WTC11 (cell line): ENCODE results near the gene DENND1B. TPM values are rescaled to one million over a fixed set of nuclear protein-coding genes. Genes with fewer than 3 reads are reported as not detected.

Source experiments
- ATAC-seq: fragments of 200-7000 bp; cut with Tn5 transposase; 2 replicates; pipeline ENCODE4 v1.10.0; 2021; ENCODE audit warnings: mild to moderate bottlenecking, moderate library complexity
- CTCF ChIA-PET: fragments of 300-600 bp; sonication (Branson Sonifier 250); formaldehyde crosslinking; loops from one replicate; lab custom pipeline; 2021; ENCODE audit warnings: antibody characterized with exemption; lab: Charles Lee
- POLR2A ChIA-PET: fragments of 350-600 bp; sonication (Branson Sonifier 250); formaldehyde crosslinking; loops from one replicate; lab custom pipeline; 2021; ENCODE audit warnings: antibody characterized with exemption; lab: Charles Lee
- DNase-seq: peaks from one replicate; pipeline ENCODE4 v3.0.0; 2021; ENCODE audit warnings: low spot score
- H3K27ac Mint-ChIP-seq: 2 replicates; pipeline ENCODE4 v1.8.0; 2021; ENCODE audit warnings: mixed read lengths
- H3K27me3 Mint-ChIP-seq: 2 replicates; pipeline ENCODE4 v1.8.0; 2021; ENCODE audit warnings: low read depth, mild to moderate bottlenecking, moderate library complexity, mixed read lengths
- H3K36me3 Mint-ChIP-seq: 2 replicates; pipeline ENCODE4 v1.8.0; 2021; ENCODE audit warnings: mixed read lengths
- H3K4me1 Mint-ChIP-seq: 2 replicates; pipeline ENCODE4 v1.8.0; 2022; ENCODE audit warnings: mixed read lengths
- H3K4me3 Mint-ChIP-seq: 2 replicates; pipeline ENCODE4 v1.8.0; 2021; ENCODE audit warnings: mild to moderate bottlenecking, moderate library complexity, mixed read lengths
- H3K9me3 Mint-ChIP-seq: 2 replicates; pipeline ENCODE4 v1.8.0; 2021; ENCODE audit warnings: mixed read lengths
- E2F5 ChIP-seq: sonication (generic); formaldehyde crosslinking; IDR thresholded peaks from 2 replicates; pipeline ENCODE4 v1.8.1; 2022; ENCODE audit warnings: mild to moderate bottlenecking, moderate library complexity, missing genetic modification reagents
- ESRRA ChIP-seq: sonication (generic); formaldehyde crosslinking; IDR thresholded peaks from 2 replicates; pipeline ENCODE4 v1.8.1; 2022; ENCODE audit warnings: mild to moderate bottlenecking, missing genetic modification reagents, borderline replicate concordance
- ETV6 ChIP-seq: sonication (generic); formaldehyde crosslinking; IDR thresholded peaks from 2 replicates; pipeline ENCODE4 v1.8.1; 2022; ENCODE audit warnings: mild to moderate bottlenecking, missing genetic modification reagents
- HMGA2 ChIP-seq: fragments of 250-450 bp; sonication (Bioruptor Pico); IDR thresholded peaks from 2 replicates; pipeline ENCODE4 v1.4.0; 2021; ENCODE audit warnings: mild to moderate bottlenecking, moderate library complexity
- KAT7 ChIP-seq: sonication (generic); formaldehyde crosslinking; IDR thresholded peaks from 2 replicates; pipeline ENCODE4 v1.8.1; 2023; ENCODE audit warnings: missing genetic modification reagents, mild to moderate bottlenecking, borderline replicate concordance
- MLX ChIP-seq: sonication (generic); formaldehyde crosslinking; IDR thresholded peaks from 2 replicates; pipeline ENCODE4 v1.8.1; 2023; ENCODE audit warnings: mild to moderate bottlenecking, missing genetic modification reagents, moderate library complexity
- MYBL2 ChIP-seq: sonication (generic); formaldehyde crosslinking; IDR thresholded peaks from 2 replicates; pipeline ENCODE4 v1.8.1; 2023; ENCODE audit warnings: mild to moderate bottlenecking, moderate library complexity, missing genetic modification reagents
- NFATC4 ChIP-seq: fragments of 250-450 bp; sonication (Bioruptor Pico); IDR thresholded peaks from 2 replicates; pipeline ENCODE4 v1.9.0; 2021; ENCODE audit warnings: mild to moderate bottlenecking
- NFYB ChIP-seq: sonication (generic); formaldehyde crosslinking; conservative IDR thresholded peaks from 2 replicates; pipeline ENCODE4 v1.8.0; 2022; ENCODE audit warnings: low read depth, missing genetic modification reagents
- NR1H2 ChIP-seq: sonication (generic); formaldehyde crosslinking; IDR thresholded peaks from 2 replicates; pipeline ENCODE4 v1.9.0; 2021; ENCODE audit warnings: mild to moderate bottlenecking, moderate library complexity, missing genetic modification reagents
- NR3C1 ChIP-seq: sonication (generic); formaldehyde crosslinking; conservative IDR thresholded peaks from 2 replicates; pipeline ENCODE4 v1.8.1; 2023; ENCODE audit warnings: low read depth, mild to moderate bottlenecking, missing genetic modification reagents
- SMAD4 ChIP-seq: sonication (generic); formaldehyde crosslinking; IDR thresholded peaks from 2 replicates; pipeline ENCODE4 v1.8.0; 2022; ENCODE audit warnings: mild to moderate bottlenecking, missing genetic modification reagents
- TCF7 ChIP-seq: sonication (generic); formaldehyde crosslinking; IDR thresholded peaks from 2 replicates; pipeline ENCODE4 v1.8.0; 2022; ENCODE audit warnings: mild to moderate bottlenecking, low read depth, missing genetic modification reagents, moderate library complexity
- TEAD4 ChIP-seq: sonication (generic); formaldehyde crosslinking; IDR thresholded peaks from 2 replicates; pipeline ENCODE4 v1.8.0; 2022; ENCODE audit warnings: mild to moderate bottlenecking, missing genetic modification reagents
- ZBTB21 ChIP-seq: sonication (generic); formaldehyde crosslinking; IDR thresholded peaks from 2 replicates; pipeline ENCODE4 v1.8.1; 2023; ENCODE audit warnings: mild to moderate bottlenecking, missing genetic modification reagents, borderline replicate concordance
- ZBTB43 ChIP-seq: sonication (generic); formaldehyde crosslinking; IDR thresholded peaks from 2 replicates; pipeline ENCODE4 v1.8.1; 2023; ENCODE audit warnings: mild to moderate bottlenecking, missing genetic modification reagents
- ZNF232 ChIP-seq: sonication (generic); formaldehyde crosslinking; IDR thresholded peaks from 2 replicates; pipeline ENCODE4 v1.8.0; 2022; ENCODE audit warnings: mild to moderate bottlenecking, missing genetic modification reagents
- ZNF263 ChIP-seq: sonication (generic); formaldehyde crosslinking; IDR thresholded peaks from 2 replicates; pipeline ENCODE4 v1.8.1; 2022; ENCODE audit warnings: low read depth, mild to moderate bottlenecking, moderate library complexity, missing genetic modification reagents
- ZNF317 ChIP-seq: sonication (generic); formaldehyde crosslinking; IDR thresholded peaks from 2 replicates; pipeline ENCODE4 v1.8.1; 2023; ENCODE audit warnings: low read depth, mild to moderate bottlenecking, moderate library complexity, missing genetic modification reagents, borderline replicate concordance
- ZNF671 ChIP-seq: fragments of 250-450 bp; sonication (Bioruptor Pico); IDR thresholded peaks from 2 replicates; pipeline ENCODE4 v1.8.0; 2021; ENCODE audit warnings: mild to moderate bottlenecking
- ZSCAN18 ChIP-seq: fragments of 250-450 bp; sonication (Bioruptor Pico); IDR thresholded peaks from 2 replicates; pipeline ENCODE4 v2.1.2; 2022; ENCODE audit warnings: mild to moderate bottlenecking, moderate library complexity
- total RNA-seq: library from RNA; stranded (reverse); gene quantifications from 3 replicates; pipeline ENCODE4 v1.2.3, GENCODE V29; 2021
- TF ChIP-seq, protein P1 (sequence below): sonication (generic); formaldehyde crosslinking; IDR thresholded peaks from 2 replicates; pipeline ENCODE4 v1.8.1; 2023; ENCODE audit warnings: mild to moderate bottlenecking, missing genetic modification reagents, moderate library complexity
- TF ChIP-seq, protein P2 (sequence below): sonication (generic); formaldehyde crosslinking; IDR thresholded peaks from 2 replicates; pipeline ENCODE4 v1.8.0; 2023; ENCODE audit warnings: missing genetic modification reagents
- TF ChIP-seq, protein P3 (sequence below): sonication (generic); formaldehyde crosslinking; IDR thresholded peaks from 2 replicates; pipeline ENCODE4 v1.8.0; 2022; ENCODE audit warnings: mild to moderate bottlenecking, missing genetic modification reagents

DENND1B gene
- total RNA-seq, 1 experiment from 2014 or later, result 4.3 TPM

DNA sequence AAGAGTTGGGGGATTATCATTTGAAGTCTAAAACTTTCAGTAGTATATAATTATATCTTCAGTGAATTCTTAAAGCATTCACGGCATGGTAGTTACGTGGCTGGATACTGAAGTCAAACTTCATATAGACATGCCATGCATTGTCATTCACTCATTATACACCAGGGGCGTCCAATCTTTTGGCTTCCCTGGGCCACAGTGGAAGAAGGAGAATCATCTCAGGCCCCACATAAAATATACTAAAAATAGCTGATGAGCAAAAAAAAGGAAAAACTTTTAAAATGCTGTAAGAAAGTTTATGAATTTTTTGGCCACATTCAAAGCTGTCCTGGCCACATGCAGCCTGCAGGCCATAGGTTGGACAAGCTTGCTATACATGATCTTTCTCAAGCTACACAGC, 43.8 kb downstream of the DENND1B start:
- H3K27ac Mint-ChIP-seq, result no peak overlapping the region
- CTCF ChIA-PET, result interaction anchor here (1.0 kb wide), 1 partner anchor 16 kb away, joined by 3 read pairs; no protein-coding TSS in a partner anchor
- TF ChIP-seq ZNF263 (CRISPR knock-in tag) (no peak), TCF7 (CRISPR knock-in tag) (no peak), NFYB (CRISPR knock-in tag) (no peak), ZBTB21 (no peak)
- TF ChIP-seq, protein P1, sequence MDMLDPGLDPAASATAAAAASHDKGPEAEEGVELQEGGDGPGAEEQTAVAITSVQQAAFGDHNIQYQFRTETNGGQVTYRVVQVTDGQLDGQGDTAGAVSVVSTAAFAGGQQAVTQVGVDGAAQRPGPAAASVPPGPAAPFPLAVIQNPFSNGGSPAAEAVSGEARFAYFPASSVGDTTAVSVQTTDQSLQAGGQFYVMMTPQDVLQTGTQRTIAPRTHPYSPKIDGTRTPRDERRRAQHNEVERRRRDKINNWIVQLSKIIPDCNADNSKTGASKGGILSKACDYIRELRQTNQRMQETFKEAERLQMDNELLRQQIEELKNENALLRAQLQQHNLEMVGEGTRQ (CRISPR knock-in tag), result no peak

GRCh38 chr1:197725976-197726375, 49.3 kb downstream of the DENND1B start:
- ATAC-seq (no peak), DNase-seq (no peak)
- Mint-ChIP-seq H3K4me3 (no peak overlapping the region), H3K36me3 (peaks cover 23% of the 10 kb centered on the region), H3K9me3 (peaks cover 35% of the 10 kb centered on the region), H3K4me1 (peaks cover 17% of the 10 kb centered on the region), H3K27ac (no peak overlapping the region), H3K27me3 (no peaks in the 10 kb centered on the region)
- ChIA-PET POLR2A (no interaction called here), CTCF (no interaction called here)
- TF ChIP-seq MLX (CRISPR knock-in tag), result no peak
- TF ChIP-seq, protein P2, sequence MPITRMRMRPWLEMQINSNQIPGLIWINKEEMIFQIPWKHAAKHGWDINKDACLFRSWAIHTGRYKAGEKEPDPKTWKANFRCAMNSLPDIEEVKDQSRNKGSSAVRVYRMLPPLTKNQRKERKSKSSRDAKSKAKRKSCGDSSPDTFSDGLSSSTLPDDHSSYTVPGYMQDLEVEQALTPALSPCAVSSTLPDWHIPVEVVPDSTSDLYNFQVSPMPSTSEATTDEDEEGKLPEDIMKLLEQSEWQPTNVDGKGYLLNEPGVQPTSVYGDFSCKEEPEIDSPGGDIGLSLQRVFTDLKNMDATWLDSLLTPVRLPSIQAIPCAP, result no peak

More for the DNA sequence above, 43.8 kb downstream of the DENND1B start:
- POLR2A ChIA-PET, result no interaction called here
- H3K4me1 Mint-ChIP-seq, result peaks cover 21% of the 10 kb centered on the region
- DNase-seq (no peak), ATAC-seq (peak; percentile 65)
- H3K9me3 Mint-ChIP-seq, result peaks cover 9% of the 10 kb centered on the region
- H3K27me3 Mint-ChIP-seq, result no peaks in the 10 kb centered on the region
- H3K4me3 Mint-ChIP-seq, result no peak overlapping the region
- H3K36me3 Mint-ChIP-seq, result peaks cover 2% of the 10 kb centered on the region

- Mint-ChIP-seq H3K4me3 (no peak overlapping the region), H3K27ac (no peak overlapping the region), H3K9me3 (peaks cover 35% of the 10 kb centered on the region), H3K4me1 (peaks cover 17% of the 10 kb centered on the region), H3K27me3 (no peaks in the 10 kb centered on the region), H3K36me3 (peaks cover 23% of the 10 kb centered on the region)
- DNase-seq, result no peak
- ChIA-PET CTCF (no interaction called here), POLR2A (no interaction called here)
- no peak for ATAC-seq
- TF ChIP-seq MYBL2 (CRISPR knock-in tag) (no peak), ZNF317 (CRISPR knock-in tag) (peak; percentile 99)
These were observed 50.2 kb downstream of the DENND1B start for GRCh38 chr1:197725044-197725443.

DNA sequence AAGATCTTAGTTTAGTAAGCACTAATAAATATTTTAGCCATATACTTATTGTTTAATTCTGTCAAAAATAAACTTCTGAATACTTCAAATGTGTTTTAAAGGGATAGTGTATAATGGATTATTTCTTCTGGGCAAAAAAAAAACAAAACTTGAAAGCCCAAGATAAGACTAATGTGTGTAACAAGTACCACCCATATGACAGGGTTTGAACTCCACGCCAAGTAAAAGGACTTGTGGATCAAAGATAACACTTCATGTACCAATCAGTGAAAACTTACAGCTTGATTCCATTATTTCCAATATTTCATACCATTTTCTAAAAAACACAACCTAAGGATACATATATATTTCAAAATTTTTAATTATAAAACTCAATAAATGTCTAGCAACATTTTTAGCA, 59.5 kb downstream of the DENND1B start:
- CTCF ChIA-PET, result interaction anchor here (1.2 kb wide), 1 partner anchor 196 kb away, joined by 3 read pairs; no protein-coding TSS in a partner anchor
- Mint-ChIP-seq H3K4me3 (no peak overlapping the region), H3K9me3 (no peaks in the 10 kb centered on the region), H3K4me1 (no peaks in the 10 kb centered on the region), H3K27ac (no peak overlapping the region), H3K36me3 (no peaks in the 10 kb centered on the region), H3K27me3 (no peaks in the 10 kb centered on the region)
- no peak for ATAC-seq
- POLR2A ChIA-PET, result interaction anchor here (1.0 kb wide), 1 partner anchor 23 kb away, joined by 3 read pairs; no protein-coding TSS in a partner anchor
- no peak for DNase-seq
- TF ChIP-seq ESRRA, result no peak
- TF ChIP-seq E2F5 (CRISPR knock-in tag), result no peak
- TF ChIP-seq SMAD4 (CRISPR knock-in tag), result no peak
- no peak for TF ChIP-seq ZNF671 (CRISPR knock-in tag)
- no peak for TF ChIP-seq NFATC4 (CRISPR knock-in tag)
- no peak for TF ChIP-seq TEAD4 (CRISPR knock-in tag)
- TF ChIP-seq ETV6 (CRISPR knock-in tag), result no peak
- TF ChIP-seq NR3C1, result no peak
- TF ChIP-seq HMGA2 (CRISPR knock-in tag), result no peak
- TF ChIP-seq NR1H2 (CRISPR knock-in tag), result no peak
- no peak for TF ChIP-seq ZNF232 (CRISPR knock-in tag)
- TF ChIP-seq ZBTB43 (CRISPR knock-in tag), result no peak
- TF ChIP-seq, protein P3, sequence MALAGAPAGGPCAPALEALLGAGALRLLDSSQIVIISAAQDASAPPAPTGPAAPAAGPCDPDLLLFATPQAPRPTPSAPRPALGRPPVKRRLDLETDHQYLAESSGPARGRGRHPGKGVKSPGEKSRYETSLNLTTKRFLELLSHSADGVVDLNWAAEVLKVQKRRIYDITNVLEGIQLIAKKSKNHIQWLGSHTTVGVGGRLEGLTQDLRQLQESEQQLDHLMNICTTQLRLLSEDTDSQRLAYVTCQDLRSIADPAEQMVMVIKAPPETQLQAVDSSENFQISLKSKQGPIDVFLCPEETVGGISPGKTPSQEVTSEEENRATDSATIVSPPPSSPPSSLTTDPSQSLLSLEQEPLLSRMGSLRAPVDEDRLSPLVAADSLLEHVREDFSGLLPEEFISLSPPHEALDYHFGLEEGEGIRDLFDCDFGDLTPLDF, result no peak
- no peak for TF ChIP-seq KAT7 (CRISPR knock-in tag)
- TF ChIP-seq ZSCAN18 (CRISPR knock-in tag), result no peak
